ENCODE data around the gene RCAN3.

RCAN3 gene

DNA sequence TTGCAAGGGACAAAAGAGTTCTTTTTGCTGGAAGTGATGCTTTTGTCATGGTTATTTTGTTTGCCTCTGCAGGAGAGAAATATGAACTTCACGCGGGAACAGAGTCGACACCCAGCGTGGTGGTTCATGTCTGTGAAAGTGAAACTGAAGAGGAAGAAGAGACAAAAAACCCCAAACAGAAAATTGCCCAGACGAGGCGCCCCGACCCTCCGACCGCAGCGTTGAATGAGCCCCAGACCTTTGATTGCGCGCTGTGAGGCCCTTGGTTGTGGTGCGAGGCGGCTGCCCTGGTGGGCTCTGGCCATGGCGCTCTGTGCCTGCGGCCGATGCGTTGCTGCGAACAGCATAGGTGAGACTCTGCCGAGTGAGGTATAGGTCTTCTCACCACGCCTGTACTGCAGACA, 32.4 kb downstream of the RCAN3 start:
- no peaks in the 10 kb centered on the region for H3K36me3 ChIP-seq (ENCODE audit: insufficient read depth, low read length)
- H3K79me2 ChIP-seq (ENCODE audit: control insufficient read depth, insufficient read depth, low read length, unreplicated experiment): no peaks in the 10 kb centered on the region
- no peak overlapping the region for H2AFZ ChIP-seq (ENCODE audit: low read length, unreplicated experiment)
- H3K27me3 ChIP-seq (ENCODE audit: insufficient read depth, low read length): no peaks in the 10 kb centered on the region
- no peak overlapping the region for H3K4me3 ChIP-seq (ENCODE audit: low read depth, low read length)
- H3K4me1 ChIP-seq (ENCODE audit: control insufficient read depth, insufficient read depth, low read length, unreplicated experiment): peaks cover 8% of the 10 kb centered on the region
- H3K27ac ChIP-seq (ENCODE audit: low read depth, low read length): no peak overlapping the region

DNA sequence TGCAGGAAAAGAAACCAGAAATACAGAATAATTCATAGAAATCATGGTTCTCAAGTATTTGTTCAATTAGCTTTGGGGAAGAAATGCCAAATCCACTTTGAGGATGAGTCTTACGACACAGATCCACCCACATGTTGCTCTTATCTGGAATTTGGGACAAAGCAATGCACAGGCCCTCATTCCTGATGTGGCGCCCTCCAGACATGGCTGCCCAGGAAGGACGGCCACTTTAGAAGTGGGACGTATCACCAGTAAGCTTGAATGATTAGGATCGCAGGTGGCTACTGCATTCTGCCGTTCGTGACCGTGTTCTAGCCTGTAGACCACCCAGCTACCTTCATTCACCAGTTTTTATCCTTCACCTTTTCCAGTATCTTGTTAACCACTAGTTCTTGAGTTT, 33.1 kb downstream of the RCAN3 start:
- Histone ChIP-seq H2AFZ (ENCODE audit: low read length, unreplicated experiment) (no peak overlapping the region), H3K4me3 (ENCODE audit: low read depth, low read length) (no peak overlapping the region), H3K27me3 (ENCODE audit: insufficient read depth, low read length) (no peaks in the 10 kb centered on the region), H3K79me2 (ENCODE audit: control insufficient read depth, insufficient read depth, low read length, unreplicated experiment) (no peaks in the 10 kb centered on the region), H3K27ac (ENCODE audit: low read depth, low read length) (no peak overlapping the region), H3K36me3 (ENCODE audit: insufficient read depth, low read length) (no peaks in the 10 kb centered on the region), H3K4me1 (ENCODE audit: control insufficient read depth, insufficient read depth, low read length, unreplicated experiment) (peaks cover 12% of the 10 kb centered on the region)

DNA sequence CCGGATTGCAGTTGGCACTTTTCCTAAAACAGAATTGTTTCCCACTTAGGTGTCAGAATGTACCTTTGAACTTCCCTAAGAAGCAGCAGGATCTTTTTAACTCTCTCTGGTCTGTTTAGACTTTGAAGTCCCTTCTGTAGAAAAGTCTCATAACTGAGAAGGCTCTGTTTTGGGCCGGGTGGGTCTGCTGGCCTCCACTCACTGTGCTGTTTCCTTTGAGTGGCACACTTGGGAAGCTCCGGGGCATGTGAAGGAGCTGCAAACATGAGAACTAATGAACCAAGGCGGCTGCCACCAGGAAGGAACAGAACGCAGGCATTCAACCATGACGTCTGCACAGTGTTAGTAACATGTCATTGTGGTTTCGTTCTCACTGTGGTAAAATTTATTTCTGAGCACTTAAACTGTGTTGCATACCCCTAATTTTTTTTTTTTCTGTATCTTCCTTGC, 33.8 kb downstream of the RCAN3 start:
- H3K4me3 ChIP-seq (ENCODE audit: low read depth, low read length): no peak overlapping the region
- H2AFZ ChIP-seq (ENCODE audit: low read length, unreplicated experiment): no peak overlapping the region
- no peaks in the 10 kb centered on the region for H3K79me2 ChIP-seq (ENCODE audit: control insufficient read depth, insufficient read depth, low read length, unreplicated experiment)
- H3K36me3 ChIP-seq (ENCODE audit: insufficient read depth, low read length): no peaks in the 10 kb centered on the region
- H3K4me1 ChIP-seq (ENCODE audit: control insufficient read depth, insufficient read depth, low read length, unreplicated experiment): peaks cover 17% of the 10 kb centered on the region
- no peak overlapping the region for H3K27ac ChIP-seq (ENCODE audit: low read depth, low read length)
- no peaks in the 10 kb centered on the region for H3K27me3 ChIP-seq (ENCODE audit: insufficient read depth, low read length)

DNA sequence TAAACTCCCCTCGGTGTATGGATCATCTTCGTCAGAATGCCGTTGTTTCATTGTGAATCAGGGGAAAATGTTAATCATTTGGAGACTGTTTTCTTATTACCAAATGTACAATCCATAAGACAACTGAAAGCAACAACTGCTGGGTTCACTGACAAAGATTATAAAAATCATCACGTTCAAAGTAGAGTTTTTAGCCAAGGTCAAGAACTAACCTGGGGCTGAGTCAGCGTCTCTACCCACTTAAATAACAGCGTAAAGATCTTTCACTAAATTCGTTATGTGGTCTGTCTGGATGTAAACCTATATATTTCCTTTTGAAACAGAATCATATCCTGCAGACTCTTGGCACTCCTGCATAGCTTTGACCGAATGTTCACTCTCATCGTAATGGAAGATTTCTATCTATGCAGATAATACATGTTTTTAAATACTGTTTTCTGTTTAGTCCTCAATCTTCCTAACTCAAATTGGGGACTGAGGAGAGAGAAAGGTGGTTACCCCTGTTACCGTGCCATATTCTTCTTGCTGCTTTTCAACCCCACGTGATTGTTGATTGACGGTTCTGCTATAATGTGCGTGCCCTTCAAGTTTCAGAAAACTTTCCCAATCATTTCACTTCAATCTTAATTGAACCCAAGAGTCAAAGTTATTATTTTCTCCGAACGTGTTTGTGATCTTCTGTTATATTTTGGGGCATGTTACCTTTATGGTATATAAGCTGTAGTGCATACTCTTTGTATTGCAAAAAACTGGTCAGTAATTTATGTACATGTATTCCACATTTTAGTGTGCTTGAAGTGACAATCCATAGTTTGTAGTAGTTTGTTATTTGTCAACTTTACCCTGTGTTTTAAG, 37.6 kb downstream of the RCAN3 start:
- Histone ChIP-seq H3K79me2 (ENCODE audit: control insufficient read depth, insufficient read depth, low read length, unreplicated experiment) (no peaks in the 10 kb centered on the region), H3K27ac (ENCODE audit: low read depth, low read length) (no peak overlapping the region), H3K4me1 (ENCODE audit: control insufficient read depth, insufficient read depth, low read length, unreplicated experiment) (peaks cover 25% of the 10 kb centered on the region), H3K4me3 (ENCODE audit: low read depth, low read length) (no peak overlapping the region), H3K36me3 (ENCODE audit: insufficient read depth, low read length) (no peaks in the 10 kb centered on the region), H3K27me3 (ENCODE audit: insufficient read depth, low read length) (no peaks in the 10 kb centered on the region), H2AFZ (ENCODE audit: low read length, unreplicated experiment) (no peak overlapping the region)

DNA sequence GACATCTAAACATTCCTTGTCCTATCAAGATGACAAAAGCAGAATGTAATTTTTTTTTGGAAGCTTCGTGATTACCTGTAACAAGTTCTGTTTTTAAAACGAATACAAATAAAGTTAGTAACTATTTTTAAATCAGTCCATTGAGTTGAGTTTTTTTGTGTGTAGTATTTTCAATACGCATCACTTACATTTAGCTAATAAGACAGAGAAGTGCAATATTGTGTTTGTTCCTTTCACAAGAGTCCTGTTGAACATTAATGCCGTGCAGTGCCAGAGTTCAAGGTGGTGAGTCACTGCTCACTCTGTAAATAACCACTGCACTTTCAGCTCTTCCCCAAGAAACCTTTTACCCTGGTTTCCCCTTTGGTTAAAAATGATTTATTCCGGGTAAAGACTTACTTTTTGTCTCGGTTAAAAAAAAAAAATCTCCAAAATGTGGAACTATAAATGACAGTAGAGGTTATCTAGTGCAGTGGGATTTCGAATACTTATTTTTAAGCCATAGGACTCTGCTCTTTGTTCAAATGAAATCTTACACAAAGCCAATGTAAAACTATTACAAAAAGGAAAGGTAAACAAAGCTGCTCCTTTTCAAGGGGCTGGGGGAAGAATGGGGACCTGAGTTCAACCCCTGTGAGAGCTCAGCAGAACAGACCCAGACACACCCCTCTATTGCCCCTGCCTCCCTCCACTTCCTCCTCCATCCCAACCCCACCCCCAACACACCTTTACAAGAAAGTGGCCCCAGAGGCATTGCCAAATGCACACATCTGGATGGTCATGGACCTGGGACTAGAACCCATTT, 38.5 kb downstream of the RCAN3 start:
- H3K36me3 ChIP-seq (ENCODE audit: insufficient read depth, low read length): no peaks in the 10 kb centered on the region
- H3K4me3 ChIP-seq (ENCODE audit: low read depth, low read length): no peak overlapping the region
- peaks cover 21% of the 10 kb centered on the region for H3K4me1 ChIP-seq (ENCODE audit: control insufficient read depth, insufficient read depth, low read length, unreplicated experiment)
- H3K79me2 ChIP-seq (ENCODE audit: control insufficient read depth, insufficient read depth, low read length, unreplicated experiment): no peaks in the 10 kb centered on the region
- no peak overlapping the region for H3K27ac ChIP-seq (ENCODE audit: low read depth, low read length)
- H3K27me3 ChIP-seq (ENCODE audit: insufficient read depth, low read length): no peaks in the 10 kb centered on the region
- no peak overlapping the region for H2AFZ ChIP-seq (ENCODE audit: low read length, unreplicated experiment)

DNA sequence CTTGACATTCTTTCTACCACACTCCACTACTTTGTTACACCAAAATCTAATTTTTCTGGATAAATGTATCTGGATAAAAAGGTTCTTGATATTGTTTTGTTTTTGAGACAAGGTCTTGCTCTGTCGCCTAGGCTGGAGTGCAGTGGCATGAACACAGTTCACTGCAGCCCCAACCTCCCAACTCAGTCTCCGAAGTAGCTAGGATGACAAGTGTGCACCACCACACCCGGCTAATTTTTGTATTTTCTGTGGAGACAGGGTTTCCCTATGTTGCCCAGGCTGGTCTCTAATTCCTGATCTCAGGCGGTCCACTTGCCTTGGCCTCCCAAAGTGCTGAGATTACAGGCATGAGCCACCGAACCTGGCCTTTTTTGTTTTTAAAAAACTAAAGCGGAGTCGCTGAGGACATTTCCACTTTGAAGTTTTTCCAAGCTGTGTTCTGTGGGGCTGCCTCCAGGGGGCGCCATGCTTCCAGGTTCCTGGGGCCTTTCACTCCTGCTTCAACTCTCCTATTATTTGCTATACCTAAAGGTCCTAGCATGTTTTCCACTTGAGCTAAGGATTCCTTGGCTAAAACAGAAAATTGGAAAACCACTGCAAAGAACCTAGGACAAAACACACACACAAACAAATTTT, 39.2 kb downstream of the RCAN3 start:
- no peaks in the 10 kb centered on the region for H3K36me3 ChIP-seq (ENCODE audit: insufficient read depth, low read length)
- H3K79me2 ChIP-seq (ENCODE audit: control insufficient read depth, insufficient read depth, low read length, unreplicated experiment): no peaks in the 10 kb centered on the region
- no peak overlapping the region for H3K27ac ChIP-seq (ENCODE audit: low read depth, low read length)
- peaks cover 17% of the 10 kb centered on the region for H3K4me1 ChIP-seq (ENCODE audit: control insufficient read depth, insufficient read depth, low read length, unreplicated experiment)
- H2AFZ ChIP-seq (ENCODE audit: low read length, unreplicated experiment): no peak overlapping the region
- no peak overlapping the region for H3K4me3 ChIP-seq (ENCODE audit: low read depth, low read length)
- no peaks in the 10 kb centered on the region for H3K27me3 ChIP-seq (ENCODE audit: insufficient read depth, low read length)

DNA sequence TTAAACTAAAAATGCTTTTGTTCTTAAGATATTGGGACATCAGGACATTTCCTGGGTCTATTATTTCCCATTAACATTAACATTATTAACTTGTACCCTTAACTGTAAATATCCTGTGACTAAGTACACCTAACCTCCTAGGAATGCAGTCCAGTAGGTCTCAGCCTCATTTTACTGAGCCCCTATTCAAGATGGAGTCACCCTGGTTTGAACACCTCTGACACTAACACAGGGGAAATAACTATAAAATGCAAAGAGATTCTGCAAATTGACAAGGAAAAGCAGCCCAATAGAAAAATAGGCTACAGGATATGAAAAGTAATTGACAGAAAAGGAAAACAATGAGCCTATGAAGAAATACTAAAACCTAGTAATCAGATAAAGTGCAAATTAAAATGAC, 41.6 kb downstream of the RCAN3 start:
- H3K27me3 ChIP-seq (ENCODE audit: insufficient read depth, low read length): peaks cover 11% of the 10 kb centered on the region; the same call in 1 of the 2 replicates
- no peak overlapping the region for H2AFZ ChIP-seq (ENCODE audit: low read length, unreplicated experiment)
- H3K4me1 ChIP-seq (ENCODE audit: control insufficient read depth, insufficient read depth, low read length, unreplicated experiment): peaks cover 17% of the 10 kb centered on the region
- no peaks in the 10 kb centered on the region for H3K36me3 ChIP-seq (ENCODE audit: insufficient read depth, low read length)
- no peak overlapping the region for H3K27ac ChIP-seq (ENCODE audit: low read depth, low read length)
- no peak overlapping the region for H3K4me3 ChIP-seq (ENCODE audit: low read depth, low read length)
- H3K79me2 ChIP-seq (ENCODE audit: control insufficient read depth, insufficient read depth, low read length, unreplicated experiment): no peaks in the 10 kb centered on the region

DNA sequence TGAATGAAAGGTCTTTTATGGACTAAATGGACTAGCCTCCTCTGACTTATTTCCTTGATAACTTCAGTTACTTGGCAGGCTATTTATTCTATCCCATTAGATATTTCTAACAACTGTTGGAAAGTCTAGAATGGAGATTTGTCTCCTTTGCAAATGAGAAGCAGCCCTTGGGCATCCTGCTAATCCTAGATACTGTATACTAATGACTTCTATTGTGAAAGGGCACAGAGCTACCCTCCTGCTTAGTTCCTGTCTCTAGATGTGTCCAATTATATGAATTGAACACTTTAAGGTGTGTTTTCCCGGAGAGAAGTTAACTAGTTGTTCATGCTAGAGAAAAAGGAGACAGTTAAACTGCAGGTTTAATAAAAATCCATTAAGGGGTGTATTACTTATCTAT, 43.0 kb downstream of the RCAN3 start:
- Histone ChIP-seq H2AFZ (ENCODE audit: low read length, unreplicated experiment) (no peak overlapping the region), H3K79me2 (ENCODE audit: control insufficient read depth, insufficient read depth, low read length, unreplicated experiment) (no peaks in the 10 kb centered on the region), H3K4me3 (ENCODE audit: low read depth, low read length) (no peak overlapping the region), H3K4me1 (ENCODE audit: control insufficient read depth, insufficient read depth, low read length, unreplicated experiment) (peaks cover 15% of the 10 kb centered on the region), H3K27ac (ENCODE audit: low read depth, low read length) (no peak overlapping the region), H3K27me3 (ENCODE audit: insufficient read depth, low read length) (peaks cover 21% of the 10 kb centered on the region), H3K36me3 (ENCODE audit: insufficient read depth, low read length) (no peaks in the 10 kb centered on the region)

DNA sequence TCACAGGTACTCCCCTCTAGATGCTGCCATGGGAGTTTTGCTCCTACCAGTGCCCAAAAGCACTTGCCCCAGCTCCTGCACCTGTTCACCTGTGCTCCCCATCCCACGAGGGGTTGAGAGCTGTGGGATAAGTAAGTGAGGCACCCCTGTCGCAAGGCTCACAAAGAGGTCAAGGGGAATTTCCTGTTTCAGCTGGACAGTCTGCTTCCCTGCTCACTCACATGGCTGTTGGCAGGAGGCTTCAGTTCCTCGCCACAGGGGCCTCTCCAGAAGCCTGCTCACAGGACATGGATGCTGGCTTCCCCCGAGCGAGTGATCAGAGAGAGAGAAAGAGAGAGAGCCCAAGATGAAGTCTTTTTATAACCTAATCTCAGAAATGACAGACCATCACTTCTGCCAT, 44.6 kb downstream of the RCAN3 start:
- peaks cover 25% of the 10 kb centered on the region for H3K27me3 ChIP-seq (ENCODE audit: insufficient read depth, low read length)
- H3K36me3 ChIP-seq (ENCODE audit: insufficient read depth, low read length): no peaks in the 10 kb centered on the region

DNA sequence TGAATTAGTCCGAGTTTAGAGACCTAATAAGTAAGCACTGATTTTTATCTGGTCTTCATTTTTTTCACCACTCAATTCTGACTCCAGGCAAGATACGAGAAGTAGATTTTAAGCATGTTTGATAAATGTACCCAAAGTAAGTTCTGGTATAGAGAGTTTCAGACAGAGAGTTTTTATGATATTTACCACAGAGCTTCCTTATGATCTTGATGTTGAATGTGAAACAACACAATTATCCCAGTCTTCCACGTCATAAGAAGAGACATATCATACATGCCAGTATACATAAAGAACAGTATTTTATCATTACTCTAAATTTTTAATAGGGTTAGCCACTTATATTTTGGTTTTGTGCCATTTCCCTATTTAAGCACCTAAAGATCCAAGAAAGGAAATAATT, 45.4 kb downstream of the RCAN3 start:
- no peaks in the 10 kb centered on the region for H3K36me3 ChIP-seq (ENCODE audit: insufficient read depth, low read length)
- H3K4me3 ChIP-seq (ENCODE audit: low read depth, low read length): no peak overlapping the region
- no peak overlapping the region for H3K27ac ChIP-seq (ENCODE audit: low read depth, low read length)
- H3K4me1 ChIP-seq (ENCODE audit: control insufficient read depth, insufficient read depth, low read length, unreplicated experiment): peaks cover 6% of the 10 kb centered on the region
- no peak overlapping the region for H2AFZ ChIP-seq (ENCODE audit: low read length, unreplicated experiment)
- H3K79me2 ChIP-seq (ENCODE audit: control insufficient read depth, insufficient read depth, low read length, unreplicated experiment): no peaks in the 10 kb centered on the region
- peaks cover 25% of the 10 kb centered on the region for H3K27me3 ChIP-seq (ENCODE audit: insufficient read depth, low read length)

More for the DNA sequence above, 44.6 kb downstream of the RCAN3 start:
- Histone ChIP-seq H3K4me3 (ENCODE audit: low read depth, low read length) (no peak overlapping the region), H3K27ac (ENCODE audit: low read depth, low read length) (no peak overlapping the region), H3K79me2 (ENCODE audit: control insufficient read depth, insufficient read depth, low read length, unreplicated experiment) (no peaks in the 10 kb centered on the region), H2AFZ (ENCODE audit: low read length, unreplicated experiment) (no peak overlapping the region), H3K4me1 (ENCODE audit: control insufficient read depth, insufficient read depth, low read length, unreplicated experiment) (peaks cover 6% of the 10 kb centered on the region)

All from ACC112 (cell line).